Activated T-helper 17 cell treated with anti-CD3 and anti-CD28 coated beads, Interleukin-2, amount 50 U/mL, for 72 hours (primary cell): Measurements from ENCODE around the gene FGF14. TPM values are rescaled to one million over a fixed set of nuclear protein-coding genes. Genes with fewer than 3 reads are reported as not detected.

Experiments used
- ATAC-seq: fragments of 150-1000 bp; cut with Tn5 transposase; replicated peaks from 2 replicates; pipeline ENCODE4 v1.10.0; 2021; ENCODE audit warnings: mild to moderate bottlenecking, moderate library complexity
- H3K27ac Mint-ChIP-seq: one replicate; pipeline ENCODE4 v1.8.0; 2022; ENCODE audit warnings: mixed read lengths
- H3K27me3 Mint-ChIP-seq: one replicate; pipeline ENCODE4 v1.8.0; 2022; ENCODE audit warnings: mixed read lengths
- H3K36me3 Mint-ChIP-seq: one replicate; pipeline ENCODE4 v1.8.0; 2022; ENCODE audit warnings: low read depth, mild to moderate bottlenecking, mixed read lengths
- H3K4me1 Mint-ChIP-seq: one replicate; pipeline ENCODE4 v1.8.0; 2022; ENCODE audit warnings: mixed read lengths
- H3K4me3 Mint-ChIP-seq: one replicate; pipeline ENCODE4 v1.8.0; 2022; ENCODE audit warnings: mild to moderate bottlenecking, mixed read lengths
- H3K9me3 Mint-ChIP-seq: one replicate; pipeline ENCODE4 v1.8.0; 2022; ENCODE audit warnings: mixed read lengths
- total RNA-seq, 2 donors: library from RNA; stranded (reverse); gene quantifications; one replicate each; pipeline ENCODE4 v1.2.3, GENCODE V29; 2022

The FGF14 gene
- total RNA-seq, 2 donors from 2014 or later = not detected

DNA sequence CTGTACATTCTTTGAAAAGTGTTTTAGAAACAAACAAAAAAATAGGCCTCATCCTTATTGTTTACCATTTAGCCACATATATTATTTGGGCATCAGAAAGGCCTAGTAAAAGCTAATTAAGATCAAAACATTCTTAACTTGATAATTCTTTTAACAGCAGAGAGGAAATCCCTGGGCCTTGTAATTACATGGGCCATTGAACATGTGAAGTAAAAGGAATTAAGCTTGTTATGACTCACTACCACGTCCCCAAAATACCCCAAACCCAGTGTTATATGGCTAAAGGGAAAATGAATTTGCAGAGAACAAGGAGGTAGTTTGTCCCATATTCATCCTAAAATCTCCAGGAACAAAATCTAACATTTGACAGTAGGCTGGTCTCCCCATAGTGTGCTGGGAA, 509.6 kb downstream of the FGF14 start:
- no peaks in the 10 kb centered on the region for H3K4me1 Mint-ChIP-seq
- H3K27ac Mint-ChIP-seq = no peak overlapping the region
- no peak for ATAC-seq
- H3K9me3 Mint-ChIP-seq = no peaks in the 10 kb centered on the region
- peaks cover 9% of the 10 kb centered on the region for H3K27me3 Mint-ChIP-seq
- no peaks in the 10 kb centered on the region for H3K36me3 Mint-ChIP-seq
- H3K4me3 Mint-ChIP-seq = no peak overlapping the region

DNA sequence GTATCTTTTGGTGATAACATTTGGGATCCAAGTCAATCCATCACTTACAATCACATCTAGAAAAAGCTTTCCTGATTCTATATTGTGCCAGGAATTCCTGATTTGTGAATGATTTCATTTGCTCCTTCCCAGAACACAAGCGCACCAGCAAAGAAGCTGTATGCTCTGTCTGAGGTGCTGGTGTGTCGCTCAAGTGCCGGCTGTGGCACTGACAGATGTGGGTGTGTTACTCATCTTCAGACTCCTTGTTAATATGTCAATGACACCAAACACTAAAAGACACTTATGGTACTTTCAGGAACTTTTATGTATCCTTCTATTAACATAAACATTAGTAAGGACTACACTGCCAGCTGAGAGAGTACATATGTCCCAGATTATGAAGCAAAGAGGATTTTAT, 520.3 kb downstream of the FGF14 start:
- peaks cover 13% of the 10 kb centered on the region for H3K27me3 Mint-ChIP-seq
- H3K36me3 Mint-ChIP-seq = no peaks in the 10 kb centered on the region
- H3K9me3 Mint-ChIP-seq = no peaks in the 10 kb centered on the region

DNA sequence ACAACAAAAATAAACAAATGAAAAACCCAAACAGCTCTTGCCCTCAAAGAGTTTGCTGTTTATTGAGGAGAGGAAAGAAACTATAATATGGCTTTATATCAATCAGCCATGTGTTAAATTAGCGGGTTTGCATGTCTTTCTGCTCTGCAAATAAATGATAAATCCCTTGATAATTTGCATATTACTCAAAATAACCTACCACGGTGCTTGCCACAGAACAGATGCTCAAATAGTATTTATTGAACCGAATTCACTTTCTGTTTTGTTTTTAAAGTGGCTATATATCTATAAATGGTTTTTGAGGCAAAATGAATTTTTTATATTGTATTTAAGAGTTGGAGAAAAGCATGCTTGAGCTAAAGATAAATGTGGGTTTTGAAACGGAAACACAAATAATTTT, 521.3 kb downstream of the FGF14 start:
- Mint-ChIP-seq H3K4me1 (no peaks in the 10 kb centered on the region), H3K27me3 (peaks cover 13% of the 10 kb centered on the region), H3K36me3 (no peaks in the 10 kb centered on the region), H3K4me3 (no peak overlapping the region), H3K27ac (no peak overlapping the region), H3K9me3 (no peaks in the 10 kb centered on the region)
- ATAC-seq = no peak

More for the DNA sequence above, 520.3 kb downstream of the FGF14 start:
- Mint-ChIP-seq H3K4me1 (no peaks in the 10 kb centered on the region), H3K4me3 (no peak overlapping the region), H3K27ac (no peak overlapping the region)
- ATAC-seq = no peak

DNA sequence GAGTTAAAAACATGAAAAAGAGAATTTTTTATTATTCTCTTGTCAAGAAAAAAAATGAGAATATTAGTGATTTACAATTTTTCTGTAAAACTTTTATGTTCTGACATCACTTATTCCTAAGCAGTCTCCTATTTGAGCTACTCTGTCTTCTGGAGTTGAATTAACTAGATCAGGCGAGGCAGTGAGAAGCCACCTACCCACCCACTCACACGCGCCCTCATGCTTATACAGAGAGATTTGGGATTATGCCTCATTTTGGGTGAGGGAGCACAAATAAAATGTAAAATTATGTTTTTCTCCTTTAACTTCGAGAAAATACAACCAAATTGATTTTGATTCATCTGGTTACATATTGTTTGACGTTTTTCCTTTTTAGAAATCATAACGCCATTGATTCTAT, 524.9 kb downstream of the FGF14 start:
- H3K4me1 Mint-ChIP-seq = no peaks in the 10 kb centered on the region
- no peak overlapping the region for H3K4me3 Mint-ChIP-seq
- no peaks in the 10 kb centered on the region for H3K36me3 Mint-ChIP-seq
- no peaks in the 10 kb centered on the region for H3K9me3 Mint-ChIP-seq
- H3K27me3 Mint-ChIP-seq = peaks cover 14% of the 10 kb centered on the region
- no peak overlapping the region for H3K27ac Mint-ChIP-seq
- no peak for ATAC-seq

DNA sequence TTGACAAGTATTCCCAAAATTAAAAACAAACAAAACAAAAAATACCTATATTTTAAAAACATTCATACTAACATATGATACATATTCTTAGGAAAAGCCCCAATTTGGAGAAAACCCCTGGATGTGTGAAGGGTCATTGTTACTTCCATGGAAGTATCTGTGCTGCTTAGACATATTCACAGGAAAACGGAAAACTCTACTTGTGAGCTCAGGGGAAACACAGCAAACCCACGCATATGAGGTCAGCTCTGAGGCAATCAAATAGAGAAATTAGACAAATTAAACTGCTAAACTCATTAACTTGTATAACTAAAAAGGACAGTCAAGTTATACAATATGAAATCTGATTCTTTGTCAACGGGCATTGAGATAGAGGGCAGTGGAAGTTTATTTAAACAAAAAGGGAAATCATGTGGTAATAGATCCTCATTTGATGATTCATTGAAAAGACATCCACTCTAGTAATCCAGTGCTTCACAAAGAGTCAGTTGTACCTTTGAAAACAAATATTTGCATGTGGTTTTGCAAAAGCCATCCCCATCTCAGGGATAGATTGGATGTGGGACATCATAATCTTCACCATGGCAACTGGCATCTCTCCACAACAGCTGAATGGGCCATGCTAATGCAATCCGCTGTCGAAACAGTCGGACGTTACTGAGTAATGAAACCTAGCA, 526.0 kb downstream of the FGF14 start:
- Mint-ChIP-seq H3K27ac (no peak overlapping the region), H3K4me1 (no peaks in the 10 kb centered on the region), H3K36me3 (no peaks in the 10 kb centered on the region), H3K27me3 (peaks cover 18% of the 10 kb centered on the region), H3K9me3 (no peaks in the 10 kb centered on the region), H3K4me3 (no peak overlapping the region)
- ATAC-seq = no peak

DNA sequence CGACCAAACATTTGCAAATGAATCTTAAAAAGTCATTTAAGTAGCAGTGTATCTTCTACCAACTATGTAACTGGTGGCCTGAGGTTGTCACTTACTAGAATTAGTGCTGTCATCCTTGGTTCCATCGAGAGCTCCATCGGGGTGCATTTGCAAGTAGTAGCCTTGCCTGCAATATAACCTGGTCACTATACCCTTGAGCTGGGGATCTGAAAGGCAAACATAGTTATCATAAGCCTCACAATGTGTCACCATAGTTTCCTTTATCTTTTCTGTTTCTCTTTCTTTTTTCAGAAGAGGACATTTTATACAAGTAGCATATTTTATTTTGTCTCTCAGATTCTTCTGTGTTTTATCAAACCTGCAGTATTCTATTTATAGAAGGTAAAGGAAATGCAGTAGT, 526.8 kb downstream of the FGF14 start:
- Mint-ChIP-seq H3K36me3 (no peaks in the 10 kb centered on the region), H3K27ac (no peak overlapping the region), H3K4me3 (no peak overlapping the region), H3K9me3 (no peaks in the 10 kb centered on the region), H3K27me3 (peaks cover 18% of the 10 kb centered on the region), H3K4me1 (no peaks in the 10 kb centered on the region)
- ATAC-seq = no peak

DNA sequence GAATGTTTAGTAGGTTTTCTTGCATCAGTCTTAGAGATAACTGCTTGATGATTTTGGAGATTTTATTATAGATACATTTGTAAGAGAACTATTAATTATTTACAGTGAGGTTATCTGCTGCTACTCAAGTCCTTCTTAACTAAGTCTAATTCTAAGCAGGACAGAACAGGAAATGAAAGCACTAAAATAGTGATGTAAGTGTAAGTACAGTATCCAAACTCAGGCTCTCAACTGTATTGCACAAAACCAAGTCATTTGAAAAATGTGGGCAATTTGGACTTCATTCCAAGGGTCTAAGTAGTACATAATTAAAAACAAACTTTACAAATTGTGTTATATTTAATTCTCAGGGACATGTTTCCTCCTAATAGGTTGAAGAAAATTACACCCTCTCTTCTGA, 532.3 kb downstream of the FGF14 start:
- H3K4me3 Mint-ChIP-seq = no peak overlapping the region
- no peaks in the 10 kb centered on the region for H3K4me1 Mint-ChIP-seq
- no peak overlapping the region for H3K27ac Mint-ChIP-seq
- peaks cover 11% of the 10 kb centered on the region for H3K27me3 Mint-ChIP-seq
- H3K9me3 Mint-ChIP-seq = no peaks in the 10 kb centered on the region
- ATAC-seq = no peak
- H3K36me3 Mint-ChIP-seq = no peaks in the 10 kb centered on the region

DNA sequence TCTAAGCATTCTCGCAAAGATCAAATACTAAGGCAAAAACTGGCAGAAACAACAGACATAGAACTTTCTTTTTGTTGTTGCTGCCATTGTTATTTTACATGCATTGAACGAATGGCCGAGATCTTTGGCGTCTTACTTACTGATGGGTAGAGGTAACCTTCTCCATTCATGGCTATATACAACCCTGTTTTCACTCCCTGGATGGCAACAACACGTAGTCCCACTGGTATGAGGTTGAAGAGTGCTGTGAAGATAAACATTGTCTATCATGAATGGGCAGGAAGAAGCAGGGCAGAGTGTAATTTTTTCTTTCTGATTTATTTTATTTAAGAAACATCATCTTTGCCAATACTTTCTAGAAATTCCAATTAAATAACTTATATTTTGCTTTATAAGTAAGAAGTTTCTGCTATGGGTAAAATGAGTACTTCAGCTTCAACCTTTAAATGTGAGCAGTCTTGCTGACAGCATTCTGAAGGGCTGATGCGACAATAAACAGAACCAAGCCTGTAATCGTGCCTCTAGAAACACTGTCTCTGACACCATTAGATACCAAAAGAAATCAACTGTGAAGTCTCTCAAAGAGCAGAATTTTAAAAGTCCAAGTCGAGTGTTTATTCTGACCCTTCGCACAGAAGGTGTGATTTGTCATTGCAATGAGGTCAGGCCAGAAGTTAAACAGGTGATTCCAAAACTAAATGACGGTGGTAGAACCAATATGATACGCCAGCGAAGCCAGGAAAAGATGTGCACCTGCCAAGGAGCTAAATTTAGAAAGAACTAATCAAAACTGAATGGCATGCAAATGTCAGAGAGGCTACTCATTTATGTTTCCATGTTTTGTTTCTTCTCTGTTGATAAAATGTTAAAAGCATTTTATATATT, 533.0 kb downstream of the FGF14 start:
- no peak for ATAC-seq
- Mint-ChIP-seq H3K27me3 (peaks cover 11% of the 10 kb centered on the region), H3K9me3 (no peaks in the 10 kb centered on the region), H3K4me3 (no peak overlapping the region), H3K36me3 (no peaks in the 10 kb centered on the region), H3K27ac (no peak overlapping the region), H3K4me1 (no peaks in the 10 kb centered on the region)

DNA sequence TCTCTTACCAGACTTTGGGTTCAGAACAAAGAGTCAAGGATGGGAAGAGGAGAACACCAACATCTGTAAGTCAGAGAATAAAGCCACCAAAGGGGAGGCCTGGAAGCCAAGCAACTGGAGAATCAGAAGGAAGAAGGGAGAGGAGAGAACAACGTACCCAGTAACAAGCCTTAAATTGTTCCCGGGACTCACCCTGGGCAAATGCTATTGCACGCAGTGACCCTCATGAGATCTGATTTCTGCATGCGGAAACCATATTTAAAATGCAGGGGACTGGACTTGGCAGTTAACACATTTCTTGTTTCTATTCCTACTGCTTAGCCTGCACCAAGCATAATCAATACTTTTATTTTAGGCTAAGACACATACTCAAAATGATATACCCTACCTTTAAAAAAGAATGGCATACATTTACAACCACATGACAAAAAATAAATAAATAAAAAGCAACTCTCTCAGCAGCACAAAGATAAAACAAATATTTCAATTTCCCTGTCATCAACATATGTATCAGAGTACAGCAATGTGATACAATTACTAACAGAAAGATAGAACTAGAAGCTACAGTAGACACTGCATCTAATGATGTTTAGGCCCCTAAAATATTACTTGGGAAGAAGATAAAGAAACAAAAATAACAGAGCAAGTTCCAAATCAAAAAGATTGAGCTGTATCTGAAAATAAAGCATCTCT, 534.8 kb downstream of the FGF14 start:
- H3K36me3 Mint-ChIP-seq = no peaks in the 10 kb centered on the region
- no peak overlapping the region for H3K4me3 Mint-ChIP-seq
- no peaks in the 10 kb centered on the region for H3K4me1 Mint-ChIP-seq
- H3K27ac Mint-ChIP-seq = no peak overlapping the region
- peaks cover 13% of the 10 kb centered on the region for H3K27me3 Mint-ChIP-seq
- H3K9me3 Mint-ChIP-seq = no peaks in the 10 kb centered on the region
- ATAC-seq = no peak

DNA sequence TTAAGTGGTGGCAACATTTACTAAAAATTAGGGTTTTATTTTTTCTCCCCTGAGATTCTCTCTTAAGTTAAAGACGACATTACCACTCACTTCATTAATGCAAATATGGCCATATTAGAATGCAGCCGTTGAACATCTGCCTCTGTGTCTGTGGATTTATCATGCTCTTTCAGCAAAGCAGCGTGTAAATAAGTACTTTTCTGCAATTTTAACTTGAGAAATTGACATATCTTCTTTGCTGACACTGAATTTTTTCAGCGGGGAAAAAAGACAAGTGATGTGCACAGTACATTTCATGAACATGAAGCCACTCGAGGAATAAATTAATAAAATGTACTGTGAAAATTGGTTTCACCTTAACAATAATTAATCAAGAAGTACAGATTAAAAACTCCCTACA, 543.0 kb downstream of the FGF14 start:
- no peak overlapping the region for H3K4me3 Mint-ChIP-seq
- H3K36me3 Mint-ChIP-seq = no peaks in the 10 kb centered on the region
- H3K27ac Mint-ChIP-seq = no peak overlapping the region
- no peaks in the 10 kb centered on the region for H3K4me1 Mint-ChIP-seq
- H3K9me3 Mint-ChIP-seq = no peaks in the 10 kb centered on the region
- no peak for ATAC-seq
- H3K27me3 Mint-ChIP-seq = peaks cover 16% of the 10 kb centered on the region

DNA sequence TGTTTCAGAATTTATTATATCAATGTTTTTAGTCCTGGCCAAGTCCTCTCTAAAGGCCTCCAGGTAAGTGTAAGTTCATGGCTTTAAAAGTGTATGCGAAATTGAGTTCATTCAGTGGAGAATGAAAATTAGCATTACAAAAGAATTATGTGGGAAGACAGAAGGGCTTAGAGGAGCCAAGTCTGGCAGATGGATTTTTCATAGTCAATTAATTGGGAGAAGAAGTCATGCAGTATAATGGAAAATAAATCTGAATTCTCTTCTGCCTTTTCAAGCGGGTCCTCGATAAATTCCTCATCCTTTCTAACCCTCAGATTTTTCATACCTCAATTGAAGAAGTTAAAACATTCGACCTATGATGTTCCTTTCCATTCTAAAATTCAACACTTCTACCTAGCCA, 555.1 kb downstream of the FGF14 start:
- H3K9me3 Mint-ChIP-seq = no peaks in the 10 kb centered on the region
- H3K4me1 Mint-ChIP-seq = no peaks in the 10 kb centered on the region
- H3K27ac Mint-ChIP-seq = no peak overlapping the region
- peaks cover 30% of the 10 kb centered on the region for H3K27me3 Mint-ChIP-seq
- no peak overlapping the region for H3K4me3 Mint-ChIP-seq
- H3K36me3 Mint-ChIP-seq = no peaks in the 10 kb centered on the region
- ATAC-seq = no peak

DNA sequence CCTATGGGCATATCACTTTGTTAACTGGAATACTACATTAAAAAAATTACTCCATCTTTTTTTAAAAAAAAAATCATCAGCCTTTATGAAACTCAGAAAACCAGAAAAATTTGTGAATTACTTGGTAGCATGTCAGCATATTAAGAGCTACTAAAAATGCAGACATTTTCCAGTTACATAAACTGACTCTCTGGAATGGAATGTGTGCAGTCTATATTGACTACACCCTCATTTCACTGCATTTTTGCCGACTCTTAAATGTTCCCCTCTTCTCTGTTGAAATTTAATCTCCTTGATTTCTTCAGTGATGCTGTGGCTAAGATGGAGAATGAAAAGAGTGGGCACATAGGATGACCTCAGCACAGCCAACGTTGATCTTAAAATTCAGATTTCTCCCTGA, 555.6 kb downstream of the FGF14 start:
- no peak for ATAC-seq
- peaks cover 30% of the 10 kb centered on the region for H3K27me3 Mint-ChIP-seq
- no peak overlapping the region for H3K27ac Mint-ChIP-seq
- H3K36me3 Mint-ChIP-seq = no peaks in the 10 kb centered on the region
- no peaks in the 10 kb centered on the region for H3K9me3 Mint-ChIP-seq
- H3K4me1 Mint-ChIP-seq = no peaks in the 10 kb centered on the region
- H3K4me3 Mint-ChIP-seq = no peak overlapping the region

DNA sequence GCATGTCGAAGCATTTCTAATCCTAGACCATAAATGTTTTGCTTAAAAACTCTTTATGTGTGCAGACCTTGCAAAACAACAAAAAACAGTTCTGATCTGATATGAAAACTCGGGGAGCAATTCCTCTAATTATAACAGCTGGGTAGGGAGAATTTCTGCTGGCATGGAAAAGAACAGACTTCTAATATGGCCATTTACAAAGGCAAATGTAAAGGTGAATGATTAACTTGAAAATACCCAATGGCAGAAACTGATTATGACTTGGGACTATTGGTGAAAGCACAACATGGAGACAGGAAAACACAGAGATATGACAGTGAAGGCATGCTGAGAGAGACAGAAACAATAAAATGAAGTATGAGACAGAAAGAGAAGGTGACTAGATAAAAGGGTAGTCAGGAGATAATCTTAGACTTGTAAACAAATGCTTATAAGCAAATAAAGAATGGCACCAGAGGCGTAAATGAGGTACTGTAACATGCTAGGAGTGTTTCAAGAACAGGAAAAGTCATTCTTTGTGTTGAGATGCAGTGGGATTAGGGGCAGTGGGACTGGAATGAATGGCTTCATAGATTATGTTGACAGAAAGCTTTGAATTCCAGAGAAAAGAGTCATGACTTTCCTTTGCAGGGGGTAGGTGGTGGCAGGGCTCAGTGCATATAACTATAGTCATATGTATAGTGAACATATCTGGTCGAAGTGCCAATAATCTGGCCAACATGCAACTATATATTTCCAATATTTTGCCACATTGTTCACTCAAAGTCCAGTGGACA, 556.4 kb downstream of the FGF14 start:
- no peak for ATAC-seq
- no peak overlapping the region for H3K4me3 Mint-ChIP-seq
- H3K36me3 Mint-ChIP-seq = no peaks in the 10 kb centered on the region
- no peaks in the 10 kb centered on the region for H3K4me1 Mint-ChIP-seq
- H3K27ac Mint-ChIP-seq = no peak overlapping the region
- H3K27me3 Mint-ChIP-seq = peaks cover 30% of the 10 kb centered on the region
- H3K9me3 Mint-ChIP-seq = no peaks in the 10 kb centered on the region

DNA sequence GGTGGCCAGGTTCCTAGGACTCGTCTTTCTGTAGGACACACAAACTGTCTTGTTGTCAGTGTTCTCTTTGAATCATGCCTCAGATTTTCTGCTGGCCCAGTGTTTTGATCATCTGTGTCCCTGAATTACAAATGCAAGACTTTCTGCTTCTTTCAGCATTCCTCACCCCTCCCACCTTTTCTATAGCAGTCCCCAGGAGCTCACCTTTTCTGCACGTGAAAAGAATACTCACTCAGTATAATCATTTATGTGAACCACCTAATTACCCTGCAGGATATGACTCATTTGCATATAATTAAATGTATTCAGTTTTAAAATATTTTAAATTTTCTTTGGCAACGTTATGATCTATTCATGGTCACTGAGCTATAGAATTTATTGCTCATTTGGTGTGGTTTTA, 560.1 kb downstream of the FGF14 start:
- H3K4me3 Mint-ChIP-seq = no peak overlapping the region
- H3K9me3 Mint-ChIP-seq = no peaks in the 10 kb centered on the region
- H3K36me3 Mint-ChIP-seq = no peaks in the 10 kb centered on the region
- no peak overlapping the region for H3K27ac Mint-ChIP-seq
- ATAC-seq = no peak
- no peaks in the 10 kb centered on the region for H3K4me1 Mint-ChIP-seq
- peaks cover 21% of the 10 kb centered on the region for H3K27me3 Mint-ChIP-seq
